ENCODE measurements around the gene YTHDC1.

The YTHDC1 gene

GRCh38 chr4:68352791-68353190 lies 2.9 kb upstream of the YTHDC1 start:
- DNase-seq, result no peak

- no peak for DNase-seq
Observed at GRCh38 chr4:68349279-68349648, 626 bp downstream of the YTHDC1 start.

DNA sequence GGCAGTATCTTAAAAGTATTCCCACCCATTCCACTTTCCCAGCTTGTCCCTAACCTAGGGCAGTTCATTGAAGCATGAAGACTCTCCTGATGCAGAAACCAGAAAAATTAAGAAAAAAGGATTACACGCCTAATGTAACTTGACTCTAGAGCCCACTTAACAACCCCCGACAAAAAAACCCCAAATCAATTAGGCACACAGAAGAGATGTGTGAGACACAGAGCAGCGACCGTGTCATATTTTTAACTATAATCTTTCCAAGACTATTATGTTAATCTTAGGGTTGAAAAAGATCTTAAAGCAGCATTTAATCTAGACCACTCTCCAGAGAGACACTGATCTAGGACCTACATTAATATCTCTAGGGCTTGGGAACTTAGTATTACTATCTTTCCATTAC lies 1.3 kb downstream of the YTHDC1 start:
- DNase-seq, result no peak

- DNase-seq, result no peak
Observed at GRCh38 chr4:68347845-68348244, 2.0 kb downstream of the YTHDC1 start.

DNA sequence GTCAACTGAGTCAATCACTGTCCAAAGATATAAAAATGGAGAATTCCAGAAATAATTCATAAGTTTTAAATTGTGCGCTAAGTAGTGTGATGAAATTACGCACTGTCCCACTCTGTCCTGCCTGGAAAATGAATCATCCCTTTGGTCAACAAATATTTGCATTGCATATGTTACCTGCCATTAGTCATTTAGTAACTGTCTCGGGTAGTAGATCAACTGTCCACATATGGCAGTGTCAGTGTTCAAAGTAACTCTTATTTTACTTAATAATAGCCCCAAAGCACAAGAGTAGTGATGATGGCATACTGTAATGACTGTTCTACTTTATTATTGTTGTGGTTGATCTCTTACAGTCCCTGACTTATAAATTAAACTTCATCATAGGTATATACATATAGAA lies 3.4 kb downstream of the YTHDC1 start:
- no peak for DNase-seq

- no peak for DNase-seq
Observed at GRCh38 chr4:68344785-68345184, 5.1 kb downstream of the YTHDC1 start.

GRCh38 chr4:68344049-68344448 lies 5.8 kb downstream of the YTHDC1 start:
- no peak for DNase-seq

DNA sequence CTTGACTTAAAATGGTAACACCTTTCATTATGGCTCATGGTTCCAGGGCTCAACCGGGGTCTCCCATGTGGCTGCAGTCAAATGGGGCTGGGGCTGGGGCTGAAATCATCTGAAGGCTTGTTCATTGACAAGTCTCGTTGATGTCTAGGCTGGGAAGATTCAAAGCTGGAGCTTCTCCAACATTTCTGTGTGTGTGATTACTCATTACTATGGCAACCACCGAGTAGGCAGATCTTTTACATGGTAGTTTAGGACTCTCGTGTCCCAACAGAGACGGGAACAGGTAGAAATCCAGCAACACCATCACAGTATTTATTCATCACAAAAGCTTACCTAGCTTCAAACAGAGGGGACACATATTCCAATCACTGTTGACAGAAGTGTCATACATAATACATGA lies 7.8 kb downstream of the YTHDC1 start:
- no peak for DNase-seq

DNA sequence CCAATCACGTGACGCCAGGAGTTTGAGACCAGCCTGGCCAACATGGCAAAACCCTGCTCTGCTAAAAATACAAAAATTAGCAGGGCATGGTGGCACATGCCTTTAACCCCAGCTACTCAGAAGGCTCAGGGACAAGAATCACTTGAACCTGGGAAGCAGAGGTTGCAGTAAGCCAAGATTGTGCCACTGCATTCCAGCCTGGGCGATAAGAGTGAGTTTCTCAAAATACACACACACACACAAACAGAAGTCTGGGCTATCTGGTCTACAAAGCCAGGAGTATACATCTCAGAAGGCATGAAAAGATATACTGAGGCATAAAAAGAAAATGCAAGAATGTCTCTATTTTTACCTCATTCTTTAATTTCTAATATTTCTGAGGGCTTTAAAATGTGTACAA lies 11.3 kb downstream of the YTHDC1 start:
- DNase-seq, result no peak

- DNase-seq, result no peak
Observed at GRCh38 chr4:68337522-68337921, 12.4 kb downstream of the YTHDC1 start.

DNA sequence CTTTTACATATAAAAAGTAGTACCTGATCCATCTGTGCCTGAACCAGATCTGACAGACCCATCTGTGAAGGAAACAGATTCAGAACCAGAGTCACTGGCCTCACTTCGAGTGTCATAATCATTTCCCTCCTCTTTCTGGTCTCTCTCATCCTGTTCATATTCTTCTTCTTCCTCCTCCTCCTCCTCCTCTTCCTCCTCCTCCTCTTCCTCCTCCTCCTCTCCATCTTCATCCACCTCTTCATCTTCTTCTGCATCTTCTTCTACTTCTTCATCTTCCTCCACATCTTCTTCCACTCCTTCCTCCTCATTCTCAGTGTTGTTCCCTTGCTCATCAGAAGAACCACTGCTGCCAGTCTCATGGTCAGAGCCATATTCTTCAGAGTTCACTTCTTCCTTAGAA lies 12.9 kb downstream of the YTHDC1 start:
- DNase-seq, result no peak

- DNase-seq, result no peak
Observed at GRCh38 chr4:68336530-68336929, 13.4 kb downstream of the YTHDC1 start.

DNA sequence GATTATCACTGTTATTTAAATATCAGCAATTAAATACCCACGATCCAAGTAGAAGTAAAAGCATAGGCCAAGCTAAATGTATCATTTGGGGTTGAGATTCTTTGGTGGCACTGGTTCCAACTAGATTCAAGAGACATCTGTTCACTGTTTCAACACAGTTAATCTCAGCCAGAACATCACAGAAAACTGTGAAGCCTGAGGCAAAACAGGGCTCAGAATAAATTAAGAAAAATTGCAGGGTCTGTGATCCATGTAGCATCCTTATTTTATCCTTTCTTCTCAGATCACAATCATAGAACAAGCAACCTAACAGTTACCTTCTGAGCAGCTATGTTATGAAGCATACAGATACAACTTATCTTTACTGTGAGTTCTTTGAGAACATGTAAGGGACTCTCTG lies 23.7 kb downstream of the YTHDC1 start:
- no peak for DNase-seq

DNA sequence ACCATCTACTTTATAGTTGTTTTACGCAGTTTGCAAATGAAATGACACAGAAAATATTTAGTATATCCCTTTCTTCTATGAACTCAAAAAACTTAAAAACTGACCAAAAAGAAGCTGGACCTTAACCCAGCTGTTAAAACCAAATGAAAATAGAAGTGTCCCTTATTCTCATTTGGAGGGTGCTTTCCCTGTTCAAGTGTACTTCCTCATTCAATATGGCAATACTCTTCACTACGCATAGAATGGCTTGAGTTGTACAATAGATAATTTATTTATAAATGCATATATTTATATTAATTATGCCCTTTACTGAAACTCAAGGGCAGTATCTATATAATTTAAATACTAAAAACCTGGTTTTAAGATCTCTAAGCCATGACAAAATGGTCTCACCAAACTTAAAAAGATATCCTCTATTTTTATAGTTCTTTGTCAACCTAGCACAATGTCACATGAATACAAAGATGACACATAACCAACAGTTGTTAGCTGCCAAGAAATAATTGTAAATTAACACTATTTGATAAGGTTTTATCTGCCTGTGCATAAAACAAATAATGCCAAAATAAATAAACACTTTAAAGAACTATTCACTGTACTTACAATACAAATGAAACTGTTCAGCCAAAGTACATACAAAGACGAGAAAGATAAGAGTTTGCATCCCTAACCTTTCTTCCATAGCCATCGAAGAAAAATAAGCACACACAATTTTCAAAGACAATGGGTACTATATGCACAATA lies 25.2 kb downstream of the YTHDC1 start:
- DNase-seq, result no peak

- DNase-seq, result no peak
Observed at GRCh38 chr4:68319040-68319439, 30.9 kb downstream of the YTHDC1 start.

- no peak for DNase-seq
Observed at GRCh38 chr4:68316193-68316969, 33.5 kb downstream of the YTHDC1 start.

GRCh38 chr4:68310651-68311247 lies 39.1 kb downstream of the YTHDC1 start:
- DNase-seq, result no peak

DNA sequence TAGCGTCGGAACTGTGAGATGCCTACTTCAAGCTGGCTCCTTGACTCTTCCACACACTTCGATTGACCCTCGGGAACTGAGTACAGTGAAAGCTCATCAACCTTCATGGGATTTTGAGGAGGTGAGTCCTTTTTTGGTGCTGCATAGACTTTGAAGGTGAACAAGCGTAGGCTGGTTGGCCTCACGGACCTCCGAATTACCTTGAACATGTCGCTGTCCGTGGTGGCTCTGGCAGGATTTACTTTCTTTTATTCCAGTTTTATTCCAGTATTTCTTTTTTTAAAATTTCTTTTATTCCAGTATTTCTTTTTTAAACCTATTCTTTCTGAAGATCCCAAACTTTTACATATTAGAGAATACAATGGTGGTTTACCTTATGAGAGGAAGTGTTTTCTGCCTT lies 45.2 kb downstream of the YTHDC1 start:
- no peak for DNase-seq

DNA sequence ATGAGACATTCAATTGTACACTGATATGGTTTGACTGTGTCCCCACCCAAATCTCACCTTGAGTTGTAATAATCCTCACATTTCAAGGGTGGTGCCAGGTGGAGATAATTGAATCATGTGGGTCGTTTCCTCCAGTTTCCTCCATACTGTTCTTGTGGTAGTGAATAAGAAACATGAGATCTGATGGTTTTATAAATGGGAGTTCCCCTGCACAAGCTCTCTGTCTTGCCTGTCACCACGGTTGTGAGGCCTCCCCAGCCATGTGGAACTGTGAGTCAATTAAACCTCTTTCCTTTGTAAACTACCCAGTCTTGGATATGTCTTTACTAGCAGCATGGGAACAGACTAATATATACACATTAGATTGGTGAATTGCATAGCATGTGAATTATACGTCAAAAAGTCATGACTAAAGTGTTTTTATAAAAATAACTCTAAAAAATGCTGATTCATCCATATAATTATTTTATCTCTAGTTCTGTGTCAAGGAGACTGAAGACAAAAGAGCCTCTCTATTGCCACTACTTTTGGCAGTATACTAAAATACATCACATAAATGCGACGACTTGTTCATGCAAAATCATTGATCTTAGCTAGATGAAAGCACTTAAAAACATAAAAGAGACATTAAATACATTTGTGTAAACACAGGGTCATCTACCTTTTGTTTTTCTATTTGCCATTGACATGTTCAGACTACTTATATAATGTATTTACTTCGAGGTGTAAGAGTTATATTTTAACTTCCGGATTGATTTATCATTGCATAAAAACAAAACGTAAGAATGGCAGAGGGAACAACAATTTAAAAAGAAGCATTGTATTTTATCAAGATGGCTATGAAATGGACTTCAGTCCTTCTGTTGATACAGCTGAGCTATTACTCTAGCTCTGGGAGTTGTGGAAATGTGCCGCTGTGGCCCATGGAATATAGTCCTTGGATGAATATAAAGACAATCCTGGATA lies 50.1 kb downstream of the YTHDC1 start:
- DNase-seq, result no peak

- no peak for DNase-seq
Observed at GRCh38 chr4:68297137-68297536, 52.8 kb downstream of the YTHDC1 start.

DNA sequence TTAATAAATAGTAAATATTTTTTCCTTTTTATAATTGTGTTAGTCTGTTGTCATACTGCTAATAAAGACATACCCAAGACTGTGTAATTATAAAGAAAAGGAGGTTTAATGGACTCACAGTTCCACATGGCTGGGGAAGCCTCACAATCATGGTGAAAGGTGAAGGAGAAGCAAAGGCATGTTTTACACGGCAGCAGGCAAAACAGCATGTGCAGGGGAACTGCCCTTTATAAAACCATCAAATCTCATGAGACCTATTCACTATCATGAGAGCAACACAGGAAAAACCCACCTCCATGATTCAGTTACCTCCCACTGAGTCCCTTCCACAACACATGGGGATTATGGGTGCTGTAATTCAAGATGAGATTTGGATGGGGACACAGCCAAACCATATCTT lies 58.6 kb downstream of the YTHDC1 start:
- DNase-seq, result no peak

GRCh38 chr4:68288393-68288740 lies 61.5 kb downstream of the YTHDC1 start:
- no peak for DNase-seq
